Stimulated activated memory B cell treated with anti-CD40 and anti-IgM and Interleukin-4, amounts not matched to agents 10 μg/mL and 1 μg/mL and 100 μg/mL, for 72 hours (primary cell): Measurements from ENCODE around the gene RHBDF2.

Experiments
- ATAC-seq: fragments of 150-1000 bp; cut with Tn5 transposase; 2 replicates; pipeline ENCODE4 v1.10.0; 2021
- H3K27ac Mint-ChIP-seq: one replicate; pipeline ENCODE4 v1.8.0; 2022; ENCODE audit warnings: mild to moderate bottlenecking, mixed read lengths
- H3K27me3 Mint-ChIP-seq: one replicate; pipeline ENCODE4 v1.8.0; 2022; ENCODE audit warnings: mixed read lengths
- H3K36me3 Mint-ChIP-seq: one replicate; pipeline ENCODE4 v1.8.0; 2022; ENCODE audit warnings: mixed read lengths
- H3K4me1 Mint-ChIP-seq: one replicate; pipeline ENCODE4 v1.8.0; 2022; ENCODE audit warnings: mixed read lengths
- H3K4me3 Mint-ChIP-seq: one replicate; pipeline ENCODE4 v1.8.0; 2022; ENCODE audit warnings: mild to moderate bottlenecking, moderate library complexity, mixed read lengths
- H3K9me3 Mint-ChIP-seq: one replicate; pipeline ENCODE4 v1.8.0; 2022; ENCODE audit warnings: mixed read lengths

Gene RHBDF2

DNA sequence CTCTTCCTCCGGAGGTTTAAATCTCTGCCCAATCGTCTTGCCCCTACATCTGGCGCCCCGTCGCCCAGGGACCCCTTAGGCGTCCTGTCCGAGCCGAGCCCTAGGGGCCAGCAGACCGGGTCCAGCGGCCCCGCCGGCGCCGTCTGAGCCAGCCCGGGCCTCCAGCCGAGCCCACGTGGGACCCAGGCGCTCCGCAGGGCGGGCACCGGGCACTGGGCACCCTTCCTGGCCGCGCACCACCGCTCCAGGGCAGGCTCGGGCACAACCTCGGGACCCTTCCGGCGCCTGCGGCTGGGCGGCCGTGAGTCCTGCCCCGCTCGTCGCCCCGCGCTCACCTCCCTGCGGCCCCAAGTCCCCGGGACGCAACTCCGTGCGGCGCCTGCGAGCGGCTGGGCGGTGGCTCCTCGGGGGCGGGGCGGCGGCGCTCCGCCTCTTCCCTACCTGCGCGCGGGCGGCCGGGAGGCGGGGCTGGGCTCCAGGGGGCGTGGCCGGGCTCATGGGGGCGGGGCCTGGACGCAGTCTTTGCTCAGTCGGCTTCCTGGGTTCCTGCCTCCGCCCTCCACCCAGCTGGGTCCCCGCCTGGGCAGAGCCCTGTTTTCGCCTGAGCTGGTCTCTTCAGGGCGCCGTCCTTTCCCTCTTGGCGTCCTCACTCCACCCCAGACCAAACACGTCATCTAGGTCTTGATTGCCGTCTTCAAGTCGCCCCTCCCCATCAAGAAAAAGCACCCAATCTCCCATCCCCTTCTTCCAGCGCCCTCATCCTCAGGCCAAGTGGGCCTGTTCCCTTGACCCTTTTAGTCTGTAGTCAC lies at the start of gene RHBDF2:
Gene RHBDF2, minus strand, starts transcription at position 406 of the 809 bp plus-strand sequence. CDS start 19,899 bp downstream, outside the sequence.
- Mint-ChIP-seq H3K36me3 (peaks cover 18% of the 10 kb centered on the region), H3K27me3 (no peaks in the 10 kb centered on the region), H3K9me3 (no peaks in the 10 kb centered on the region), H3K4me3 (peak within 1 kb of the TSS; percentile 100), H3K4me1 (peaks cover 68% of the 10 kb centered on the region), H3K27ac (peak within 1 kb of the TSS; percentile 96)
- ATAC-seq, result peak; percentile 92

DNA sequence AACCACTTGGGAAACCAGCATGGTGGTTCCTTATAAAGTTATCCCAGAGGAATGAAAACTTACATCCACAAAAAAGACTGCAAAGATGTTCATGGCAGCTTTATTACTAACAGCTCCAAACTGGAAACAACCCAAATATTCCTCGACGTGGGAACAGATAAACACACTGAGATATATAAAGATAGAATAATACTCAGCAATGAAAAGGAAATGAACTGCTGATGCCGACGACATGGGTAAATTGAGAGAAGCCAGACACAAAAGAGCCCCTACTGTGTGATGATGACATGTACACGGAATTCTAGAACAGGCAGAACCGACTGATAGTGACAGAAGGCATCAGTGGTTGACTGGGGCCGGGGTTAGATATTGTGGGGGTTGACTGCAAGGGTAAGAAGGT lies 48.3 kb upstream of the RHBDF2 start:
- ATAC-seq, result no peak
- Mint-ChIP-seq H3K4me1 (peaks cover 6% of the 10 kb centered on the region), H3K4me3 (no peak overlapping the region), H3K36me3 (no peaks in the 10 kb centered on the region), H3K27ac (no peak overlapping the region), H3K9me3 (no peaks in the 10 kb centered on the region), H3K27me3 (no peaks in the 10 kb centered on the region)

DNA sequence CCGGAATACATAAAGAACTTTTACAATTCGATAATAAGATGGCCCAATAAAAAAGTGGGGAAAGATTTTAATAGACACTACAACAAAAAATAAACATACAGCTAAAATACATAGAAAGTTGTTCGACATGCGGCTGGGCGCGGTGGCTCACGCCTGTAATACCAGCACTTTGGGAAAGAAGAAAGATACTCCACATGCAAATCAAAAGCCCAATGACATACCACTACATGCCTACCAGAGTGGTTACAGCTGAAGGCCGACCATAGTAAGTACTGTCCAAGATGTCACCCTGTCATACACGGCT lies 47.9 kb upstream of the RHBDF2 start:
- Mint-ChIP-seq H3K4me1 (peaks cover 6% of the 10 kb centered on the region), H3K36me3 (no peaks in the 10 kb centered on the region), H3K9me3 (no peaks in the 10 kb centered on the region), H3K27me3 (no peaks in the 10 kb centered on the region), H3K27ac (no peak overlapping the region), H3K4me3 (no peak overlapping the region)
- no peak for ATAC-seq

DNA sequence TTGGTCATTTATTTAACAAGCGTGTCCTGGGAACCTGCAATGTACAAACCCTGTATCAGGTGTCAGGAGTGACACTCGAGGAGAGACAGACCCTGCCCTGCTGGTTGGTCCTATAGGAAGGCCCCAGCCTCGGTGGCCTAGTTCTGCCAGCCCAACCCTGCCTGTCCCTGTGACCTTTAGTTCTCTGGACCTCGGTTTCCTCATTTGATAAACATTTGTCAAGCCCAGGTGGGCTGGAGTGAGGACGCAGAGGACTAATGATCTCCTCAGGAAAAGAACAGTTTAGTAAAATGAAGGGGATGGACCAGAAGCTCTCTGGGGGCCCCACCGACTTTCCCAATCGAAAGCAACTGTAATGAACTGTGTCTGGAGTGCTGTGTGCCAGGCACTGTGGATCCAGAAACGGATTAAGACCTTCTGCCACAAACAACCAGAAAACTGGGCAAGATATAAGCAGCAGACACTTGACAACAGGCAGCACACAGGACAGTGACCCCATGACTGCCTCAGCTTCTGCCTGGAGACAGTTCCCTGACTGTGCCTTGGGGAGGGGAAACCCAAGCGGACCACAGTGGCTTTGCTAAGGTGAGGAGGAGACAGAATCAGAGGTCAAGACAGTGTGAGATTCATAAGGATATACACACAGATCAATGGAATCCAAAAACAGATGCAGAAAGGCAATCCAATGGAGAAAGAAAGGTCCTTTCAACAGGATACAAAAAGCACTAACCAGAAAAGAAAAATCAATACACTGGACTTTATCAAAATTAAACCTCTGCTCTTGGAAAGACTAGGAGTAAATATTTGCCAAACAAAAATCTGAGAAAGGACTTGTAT lies 47.4 kb upstream of the RHBDF2 start:
- H3K36me3 Mint-ChIP-seq, result no peaks in the 10 kb centered on the region
- peaks cover 6% of the 10 kb centered on the region for H3K4me1 Mint-ChIP-seq
- ATAC-seq, result no peak
- H3K9me3 Mint-ChIP-seq, result no peaks in the 10 kb centered on the region
- H3K4me3 Mint-ChIP-seq, result no peak overlapping the region
- H3K27ac Mint-ChIP-seq, result no peak overlapping the region
- H3K27me3 Mint-ChIP-seq, result no peaks in the 10 kb centered on the region

DNA sequence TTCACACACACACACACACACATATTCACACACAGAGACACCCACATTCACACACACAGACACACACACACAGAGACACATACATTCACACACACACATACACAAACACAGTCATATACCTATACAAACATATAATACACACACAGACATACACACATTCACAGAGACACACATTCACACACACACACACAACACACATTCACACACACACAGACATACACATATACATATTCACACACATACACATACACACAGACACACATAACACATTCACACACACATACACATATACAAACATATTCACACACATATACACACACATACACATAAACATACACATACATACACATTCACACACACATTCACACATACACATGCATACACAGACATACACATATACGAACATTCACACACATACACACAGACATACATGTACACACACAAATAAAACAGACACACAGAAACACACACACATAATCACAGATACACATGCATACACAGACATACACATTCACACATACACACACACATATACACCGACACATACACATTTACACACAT lies 46.5 kb upstream of the RHBDF2 start:
- H3K36me3 Mint-ChIP-seq, result no peaks in the 10 kb centered on the region
- H3K4me1 Mint-ChIP-seq, result peaks cover 6% of the 10 kb centered on the region
- no peaks in the 10 kb centered on the region for H3K27me3 Mint-ChIP-seq
- H3K27ac Mint-ChIP-seq, result no peak overlapping the region
- ATAC-seq, result no peak
- no peak overlapping the region for H3K4me3 Mint-ChIP-seq
- H3K9me3 Mint-ChIP-seq, result no peaks in the 10 kb centered on the region

DNA sequence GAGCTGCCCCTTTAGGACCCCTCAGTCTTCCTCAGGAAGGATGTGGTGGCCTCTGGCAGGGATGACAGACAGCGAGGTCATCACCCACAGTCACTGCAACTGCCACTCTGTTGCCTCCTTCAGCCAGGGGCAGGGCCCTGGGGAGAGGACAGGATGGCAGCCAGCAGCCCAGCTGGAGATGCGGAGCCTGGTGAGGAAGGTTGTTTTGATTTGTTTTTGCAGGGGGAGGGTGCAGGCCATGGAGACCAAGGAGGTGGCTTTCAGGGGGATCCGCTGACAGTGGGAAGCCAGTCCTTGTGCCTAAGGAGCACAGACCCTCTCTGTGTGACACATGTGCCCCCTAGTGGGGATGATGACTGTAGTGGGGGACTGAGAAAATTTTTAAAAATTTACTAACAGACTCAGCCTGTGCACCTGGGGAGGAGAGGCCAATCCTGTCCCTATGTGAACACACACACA lies 46.0 kb upstream of the RHBDF2 start:
- Mint-ChIP-seq H3K36me3 (no peaks in the 10 kb centered on the region), H3K4me1 (peaks cover 6% of the 10 kb centered on the region), H3K27ac (no peak overlapping the region), H3K27me3 (no peaks in the 10 kb centered on the region), H3K9me3 (no peaks in the 10 kb centered on the region), H3K4me3 (no peak overlapping the region)
- ATAC-seq, result peak; percentile 86

DNA sequence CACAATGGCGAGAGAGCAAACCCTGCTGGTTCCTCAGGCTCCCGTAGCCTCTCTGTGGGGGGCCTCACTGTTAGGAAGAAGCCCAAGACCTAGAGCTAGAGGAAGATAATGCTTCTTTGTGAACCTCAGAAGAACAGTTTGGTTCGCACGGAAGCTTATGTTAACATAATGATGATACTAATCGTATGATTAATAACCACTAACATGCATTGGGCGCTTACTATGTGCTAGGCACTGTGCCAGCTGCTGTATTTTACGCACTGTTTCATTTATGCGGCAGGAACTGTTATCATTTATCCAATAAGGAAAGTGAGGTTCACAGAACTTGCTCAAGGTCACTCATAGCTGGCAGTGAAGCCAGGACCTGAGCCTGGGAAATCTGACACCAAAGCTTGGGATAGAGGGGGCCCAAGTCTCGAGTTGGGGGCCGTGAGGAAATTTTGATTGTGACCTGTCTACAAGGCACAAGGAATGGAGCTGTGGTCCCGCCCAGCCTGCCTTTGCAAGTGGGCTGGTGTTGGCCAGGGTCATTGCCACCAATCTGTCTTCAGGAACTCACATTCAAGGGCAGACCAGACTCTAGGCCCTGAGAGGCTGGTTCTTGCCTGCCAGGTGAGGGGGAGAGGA lies 45.4 kb upstream of the RHBDF2 start:
- Mint-ChIP-seq H3K9me3 (no peaks in the 10 kb centered on the region), H3K4me1 (peaks cover 6% of the 10 kb centered on the region), H3K27me3 (no peaks in the 10 kb centered on the region), H3K27ac (no peak overlapping the region), H3K4me3 (no peak overlapping the region), H3K36me3 (no peaks in the 10 kb centered on the region)
- no peak for ATAC-seq

DNA sequence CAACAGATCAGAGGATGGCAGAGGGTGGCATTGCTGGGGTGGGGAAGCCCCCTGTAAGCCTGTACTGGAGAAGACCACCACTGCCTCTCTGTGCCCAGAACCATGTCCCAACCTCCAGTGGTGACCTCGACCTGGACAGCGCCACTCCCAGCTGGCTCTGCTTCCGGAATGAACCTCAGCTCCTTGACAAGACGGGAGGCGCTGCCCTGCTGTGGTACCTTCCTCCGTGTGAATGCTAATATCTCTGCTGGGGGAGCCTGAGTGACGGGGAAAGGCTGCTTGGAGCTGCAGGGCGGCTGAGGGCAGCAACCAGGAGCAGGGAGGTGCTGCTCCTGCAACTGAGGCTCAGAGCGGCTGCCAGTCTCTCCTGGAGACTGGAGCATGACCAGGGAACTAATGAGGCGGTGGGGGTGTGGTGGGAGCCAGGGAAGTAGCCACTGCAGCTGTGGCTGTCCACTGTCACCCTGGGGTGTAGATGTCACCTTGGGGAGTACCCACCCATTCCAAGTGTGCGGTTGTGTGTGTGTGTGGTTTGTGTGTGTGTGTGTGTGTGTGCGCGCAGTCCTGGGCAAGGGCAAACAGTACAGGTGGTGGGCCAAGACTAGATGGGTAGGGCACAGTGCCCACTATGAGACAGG lies 44.8 kb upstream of the RHBDF2 start:
- Mint-ChIP-seq H3K27ac (no peak overlapping the region), H3K4me3 (no peak overlapping the region), H3K9me3 (no peaks in the 10 kb centered on the region), H3K36me3 (no peaks in the 10 kb centered on the region), H3K4me1 (peaks cover 4% of the 10 kb centered on the region), H3K27me3 (no peaks in the 10 kb centered on the region)
- ATAC-seq, result no peak

DNA sequence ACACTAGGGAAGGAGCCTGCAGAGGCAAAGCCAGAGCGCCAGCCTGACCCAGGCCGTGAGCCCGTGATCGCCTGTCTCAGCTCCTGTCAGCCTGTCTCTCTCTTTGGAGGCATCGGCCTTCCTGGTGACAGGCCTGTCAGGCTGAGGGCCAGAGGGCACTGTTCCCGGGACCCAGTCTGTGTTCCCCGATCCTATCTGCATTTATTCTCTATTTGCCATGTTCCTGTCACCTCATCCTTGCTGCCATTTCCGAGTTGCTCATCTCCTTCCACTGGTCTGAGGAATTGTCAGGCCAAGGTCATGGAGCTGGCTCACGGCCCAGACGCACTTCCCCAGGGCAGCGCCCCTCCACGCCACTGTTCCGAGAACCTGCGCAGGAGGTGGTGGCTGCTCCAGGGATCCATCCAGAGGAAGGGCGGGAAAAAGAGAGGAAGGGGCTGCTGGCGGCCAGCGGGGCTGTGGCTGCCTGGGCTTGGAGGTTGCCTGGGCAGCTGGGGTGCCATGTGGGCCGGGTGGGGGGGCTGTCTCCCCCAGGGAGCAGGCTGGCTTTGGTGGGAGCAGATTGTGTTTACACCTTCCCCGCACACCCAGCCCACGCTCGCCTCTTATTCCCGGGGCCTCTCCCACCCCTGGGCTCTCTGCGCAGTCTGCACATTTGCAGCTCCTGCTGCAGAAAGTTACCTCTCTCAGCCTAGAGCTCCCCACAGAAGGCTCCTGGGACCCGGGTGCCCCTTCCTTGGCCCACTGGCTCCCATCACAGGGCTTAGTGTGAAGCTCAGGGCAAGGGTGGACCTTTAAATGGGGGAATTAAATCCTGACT lies 43.5 kb upstream of the RHBDF2 start:
- Mint-ChIP-seq H3K4me3 (no peak overlapping the region), H3K36me3 (no peaks in the 10 kb centered on the region), H3K9me3 (no peaks in the 10 kb centered on the region), H3K27me3 (peaks cover under 1% of the 10 kb centered on the region), H3K4me1 (peaks cover 8% of the 10 kb centered on the region), H3K27ac (no peak overlapping the region)
- ATAC-seq, result no peak

DNA sequence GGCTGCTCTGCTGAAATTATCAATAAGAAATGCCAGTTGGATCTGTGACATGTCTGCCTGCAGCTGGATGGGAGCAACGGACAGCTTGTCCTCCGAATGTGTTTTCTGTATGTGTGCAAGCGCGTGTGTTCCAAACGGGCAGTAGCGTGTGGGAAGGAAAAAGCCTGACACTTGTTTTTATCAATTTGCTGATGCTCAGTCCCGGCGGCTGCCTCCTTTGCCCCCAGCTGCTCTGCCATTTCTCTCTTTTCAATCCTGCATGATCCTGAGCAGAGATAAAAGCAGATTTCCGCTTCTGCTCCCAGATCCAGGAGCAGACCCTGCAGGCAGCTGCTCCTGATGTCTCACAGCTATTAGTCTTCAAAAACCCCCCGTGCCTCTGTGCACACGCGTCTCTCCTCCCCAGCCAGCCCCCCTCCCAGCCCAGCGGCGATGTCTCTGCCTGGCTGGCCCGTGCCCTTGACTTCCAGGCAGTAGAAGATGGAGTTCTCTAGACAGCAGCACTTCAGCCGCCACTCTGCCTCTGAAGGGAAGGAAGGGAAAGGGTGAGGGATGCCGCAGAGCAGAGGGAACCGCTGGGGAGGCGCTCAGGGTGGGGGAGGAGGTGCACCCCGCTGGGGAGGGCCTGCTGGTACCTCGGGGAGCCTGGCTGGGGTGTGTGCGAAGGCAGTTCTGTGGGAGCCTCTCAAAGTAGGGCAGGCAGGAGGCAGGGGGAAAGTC lies 42.8 kb upstream of the RHBDF2 start:
- Mint-ChIP-seq H3K9me3 (no peaks in the 10 kb centered on the region), H3K4me1 (peaks cover 15% of the 10 kb centered on the region), H3K36me3 (no peaks in the 10 kb centered on the region), H3K4me3 (no peak overlapping the region), H3K27ac (no peak overlapping the region), H3K27me3 (peaks cover 9% of the 10 kb centered on the region)
- ATAC-seq, result no peak

DNA sequence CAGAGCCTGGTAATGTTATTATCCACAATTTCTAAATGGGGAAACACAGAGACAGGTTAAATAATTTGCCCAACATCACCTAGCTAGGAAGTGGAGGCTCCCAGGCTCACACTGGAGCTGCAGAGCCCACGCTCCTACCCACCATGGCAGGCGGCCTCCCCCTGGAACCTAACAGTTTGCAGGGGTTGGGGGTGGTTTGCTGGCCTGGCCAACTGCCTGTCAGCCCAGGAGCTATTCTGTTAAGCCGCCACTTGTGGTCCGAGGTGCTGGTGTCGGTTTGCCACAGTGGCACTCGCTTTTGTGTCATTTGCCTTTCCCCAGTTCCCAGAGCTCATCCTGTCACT lies 42.2 kb upstream of the RHBDF2 start:
- ATAC-seq, result no peak
- Mint-ChIP-seq H3K9me3 (no peaks in the 10 kb centered on the region), H3K27me3 (peaks cover 14% of the 10 kb centered on the region), H3K4me1 (peaks cover 21% of the 10 kb centered on the region), H3K4me3 (no peak overlapping the region), H3K36me3 (no peaks in the 10 kb centered on the region), H3K27ac (no peak overlapping the region)

DNA sequence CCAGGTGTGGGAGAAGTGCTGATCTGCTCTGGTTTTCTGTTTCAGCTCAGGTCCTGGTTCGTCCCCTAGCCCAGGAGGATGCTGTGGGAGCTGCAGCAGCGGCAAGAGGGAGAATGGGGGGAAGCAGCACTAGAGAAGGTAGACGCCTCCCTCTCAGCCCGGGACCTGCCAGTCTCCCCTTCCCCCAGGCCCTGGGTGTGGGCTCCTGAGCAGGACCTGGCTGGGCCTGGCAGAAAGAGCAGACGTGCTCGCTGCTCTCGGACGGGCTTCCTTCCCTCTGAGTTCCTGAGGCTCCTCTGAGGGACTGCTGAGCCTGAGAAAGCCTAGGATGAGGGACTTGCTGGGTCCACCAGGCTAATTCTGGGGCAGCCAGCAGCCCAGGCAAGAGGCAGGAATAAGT lies 41.8 kb upstream of the RHBDF2 start:
- no peak overlapping the region for H3K4me3 Mint-ChIP-seq
- ATAC-seq, result no peak
- H3K27ac Mint-ChIP-seq, result no peak overlapping the region
- peaks cover 16% of the 10 kb centered on the region for H3K27me3 Mint-ChIP-seq
- no peaks in the 10 kb centered on the region for H3K36me3 Mint-ChIP-seq
- peaks cover 23% of the 10 kb centered on the region for H3K4me1 Mint-ChIP-seq
- H3K9me3 Mint-ChIP-seq, result no peaks in the 10 kb centered on the region

DNA sequence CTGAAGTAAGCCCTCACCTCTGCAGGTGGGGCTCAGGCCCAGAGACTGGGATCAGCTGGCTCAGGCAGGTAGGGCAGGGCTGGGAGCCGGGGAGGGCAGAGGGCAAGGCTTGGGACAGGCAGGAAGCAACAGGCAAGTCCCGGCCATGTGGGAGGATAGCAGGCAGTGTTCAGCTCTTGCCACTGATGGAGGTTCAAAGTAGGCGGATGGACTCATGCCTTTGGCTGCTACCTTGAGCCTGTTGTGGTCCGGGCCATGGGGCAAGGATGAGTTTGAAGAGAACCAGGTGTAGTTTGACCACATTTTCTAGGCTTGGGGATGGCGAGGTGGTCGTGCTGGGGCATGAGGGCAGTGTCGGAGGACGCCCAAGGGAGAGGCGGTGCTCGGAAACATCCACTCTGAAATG lies 41.3 kb upstream of the RHBDF2 start:
- Mint-ChIP-seq H3K36me3 (no peaks in the 10 kb centered on the region), H3K27me3 (peaks cover 16% of the 10 kb centered on the region), H3K4me3 (no peak overlapping the region), H3K4me1 (peaks cover 23% of the 10 kb centered on the region), H3K9me3 (no peaks in the 10 kb centered on the region), H3K27ac (no peak overlapping the region)
- no peak for ATAC-seq
